Islet of Langerhans (tissue), 1 donor: ENCODE measurements around the gene LMX1A.

Source experiments
- FAIRE-seq: peaks from one replicate; lab custom pipeline; 2011; peaks lifted over from hg19 to GRCh38; lab: Jason Lieb, UNC

The LMX1A gene

DNA sequence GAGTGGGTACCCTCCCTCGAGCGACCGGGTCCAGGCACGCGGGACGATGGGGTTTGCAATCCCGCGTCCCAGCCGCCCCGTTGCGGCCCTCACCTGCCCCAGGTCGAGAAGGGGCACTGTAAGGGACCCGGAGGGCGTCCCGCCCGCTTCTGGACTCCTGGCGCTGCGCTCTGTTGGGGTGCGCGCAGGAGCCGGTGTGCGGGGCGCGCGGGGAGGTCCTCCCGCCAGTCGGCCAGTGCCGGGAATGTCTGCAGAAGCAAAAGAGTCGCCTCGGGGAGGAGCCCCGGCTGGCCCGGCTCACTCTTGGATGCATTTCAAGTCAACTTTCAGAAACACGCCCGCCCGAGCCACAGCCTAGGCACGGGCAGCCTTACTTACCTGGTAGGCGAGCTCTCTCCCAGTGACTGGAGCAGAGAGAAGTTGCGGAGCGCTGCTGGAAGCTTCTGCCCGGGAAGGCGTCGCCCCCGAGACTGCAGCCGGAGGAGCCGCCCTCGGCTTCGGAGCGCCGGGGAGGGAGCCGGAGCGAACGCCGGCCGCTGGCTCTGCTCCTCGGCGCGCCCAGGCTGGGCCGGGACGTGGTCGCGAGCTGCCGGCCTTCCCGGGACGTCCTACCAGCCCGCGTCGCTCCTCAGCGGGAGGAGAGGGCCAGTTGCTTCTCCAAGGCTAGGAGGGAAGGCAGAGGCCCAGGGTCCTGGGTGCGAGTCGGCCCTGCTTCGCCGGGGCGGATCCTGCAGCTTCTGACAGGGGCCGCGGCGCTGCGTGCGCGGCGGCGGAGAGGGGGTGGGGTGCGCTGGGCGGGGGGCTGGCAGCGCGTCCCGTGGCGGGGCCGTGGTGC is at the start of gene LMX1A:
Gene LMX1A (minus strand): TSS at position 739 of the 835 bp plus-strand sequence. CDS start 1,156 bp downstream, outside the sequence.
- FAIRE-seq = no peak

DNA sequence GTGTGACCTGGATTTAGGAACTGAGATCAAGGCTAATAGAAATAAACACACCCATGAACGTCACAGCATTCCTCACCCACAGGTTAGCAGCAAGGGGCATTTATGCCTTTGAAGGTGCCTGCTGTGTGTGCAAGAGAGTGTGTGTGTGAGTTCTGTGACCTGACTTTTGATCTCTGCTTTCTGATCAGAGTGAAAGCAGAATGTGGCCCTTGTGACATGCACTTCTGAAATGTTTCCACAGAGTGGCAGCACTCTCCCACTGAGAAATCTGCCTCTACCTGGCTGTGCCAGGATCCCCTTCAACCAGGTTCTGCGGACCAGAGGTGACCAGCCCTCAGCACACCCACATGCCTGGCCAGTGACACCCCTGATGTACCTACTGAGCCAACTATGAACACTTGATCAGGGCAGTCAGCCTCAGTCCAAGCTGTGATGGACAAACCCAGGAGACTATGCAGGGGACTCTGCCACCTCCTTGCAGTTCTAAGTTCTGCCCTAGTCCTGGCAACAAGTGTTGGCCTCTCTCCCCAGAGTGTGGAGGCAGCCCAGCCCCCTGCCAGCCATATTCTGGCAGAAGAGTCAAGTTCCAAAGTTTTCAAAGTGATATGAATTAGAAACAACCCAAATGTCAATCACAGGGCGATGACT is 47.4 kb upstream of the LMX1A start:
- peak; percentile 81 for FAIRE-seq

DNA sequence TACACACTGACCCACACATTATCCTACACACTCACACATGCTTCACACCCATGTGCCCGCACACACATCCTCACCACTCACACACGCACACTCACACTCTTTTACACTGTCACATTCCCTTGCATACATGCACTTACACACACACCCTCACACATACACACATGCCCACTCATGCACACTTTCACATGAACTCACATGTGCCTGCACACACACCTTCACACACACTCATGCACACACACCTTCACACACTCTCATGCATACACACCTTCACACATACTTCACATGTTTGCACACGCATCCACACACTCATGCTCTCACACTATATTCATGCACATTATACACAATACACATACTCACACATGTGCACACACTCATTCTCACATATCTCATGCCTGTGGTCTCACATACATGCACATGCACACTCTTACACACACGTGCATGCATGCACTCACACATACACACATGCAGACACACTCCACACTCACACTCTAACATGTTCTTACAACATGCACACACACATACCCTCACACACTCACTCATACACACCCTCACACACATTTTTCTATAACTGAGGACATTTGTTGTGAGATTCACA is 46.1 kb upstream of the LMX1A start:
- no peak for FAIRE-seq

DNA sequence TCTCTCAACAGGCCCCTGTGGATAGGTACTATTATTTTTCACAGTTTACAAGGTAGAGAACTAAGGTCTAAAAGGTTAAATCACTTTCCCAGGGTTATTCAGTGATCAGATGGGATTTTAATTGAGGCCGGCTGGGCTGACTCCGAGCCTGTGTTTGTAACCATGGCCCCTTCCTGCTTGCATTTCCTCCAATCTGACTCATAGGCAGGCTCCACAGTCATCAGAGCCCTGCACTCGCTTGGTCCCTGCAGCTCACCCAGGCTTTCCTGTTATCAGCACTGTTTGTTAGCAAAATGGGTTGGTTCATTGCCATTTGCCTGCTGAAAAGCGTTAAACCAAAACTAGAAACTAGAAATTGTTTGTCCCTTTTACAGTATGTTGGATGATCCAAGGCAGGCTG is 41.4 kb upstream of the LMX1A start:
- FAIRE-seq = no peak

DNA sequence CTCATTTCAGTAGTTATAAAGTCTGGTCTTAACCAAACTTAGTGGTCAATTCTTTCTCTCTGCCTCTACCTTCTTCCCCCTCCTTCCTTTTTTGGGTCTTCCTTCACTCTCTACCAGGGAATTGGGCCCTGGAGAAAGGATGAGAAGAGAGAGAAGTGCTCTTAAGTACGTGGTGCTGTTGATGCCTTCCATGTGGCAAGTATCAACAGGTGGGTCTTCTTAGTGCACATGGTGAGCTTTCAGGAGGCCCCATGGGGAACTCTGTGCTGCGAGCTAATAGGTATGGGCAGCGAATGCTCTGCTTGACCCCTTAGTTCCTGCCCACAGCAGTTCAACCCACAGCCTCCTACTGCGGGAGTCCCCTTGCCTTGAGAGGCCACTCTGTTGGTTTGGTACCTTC is 39.4 kb upstream of the LMX1A start:
- FAIRE-seq = no peak

DNA sequence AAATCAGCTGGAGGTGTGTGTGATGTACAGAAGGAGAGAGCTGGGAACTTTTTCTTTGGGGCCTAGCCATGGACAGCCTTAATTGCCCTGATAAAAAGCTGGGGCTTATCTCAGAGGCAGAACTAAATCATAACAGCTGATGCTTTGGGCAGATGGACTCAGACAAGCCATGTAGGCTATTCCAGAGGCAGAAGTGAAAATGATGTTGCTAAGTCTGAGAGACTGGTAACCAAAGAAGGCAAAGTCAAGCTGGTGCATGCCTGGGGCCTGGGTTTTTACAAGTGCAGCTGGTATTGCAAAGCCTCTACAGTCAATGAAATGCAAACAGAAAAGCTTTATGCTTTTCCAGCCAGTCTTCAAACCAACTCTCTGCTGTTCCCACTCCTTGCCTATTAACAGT is 39.0 kb upstream of the LMX1A start:
- FAIRE-seq = no peak

DNA sequence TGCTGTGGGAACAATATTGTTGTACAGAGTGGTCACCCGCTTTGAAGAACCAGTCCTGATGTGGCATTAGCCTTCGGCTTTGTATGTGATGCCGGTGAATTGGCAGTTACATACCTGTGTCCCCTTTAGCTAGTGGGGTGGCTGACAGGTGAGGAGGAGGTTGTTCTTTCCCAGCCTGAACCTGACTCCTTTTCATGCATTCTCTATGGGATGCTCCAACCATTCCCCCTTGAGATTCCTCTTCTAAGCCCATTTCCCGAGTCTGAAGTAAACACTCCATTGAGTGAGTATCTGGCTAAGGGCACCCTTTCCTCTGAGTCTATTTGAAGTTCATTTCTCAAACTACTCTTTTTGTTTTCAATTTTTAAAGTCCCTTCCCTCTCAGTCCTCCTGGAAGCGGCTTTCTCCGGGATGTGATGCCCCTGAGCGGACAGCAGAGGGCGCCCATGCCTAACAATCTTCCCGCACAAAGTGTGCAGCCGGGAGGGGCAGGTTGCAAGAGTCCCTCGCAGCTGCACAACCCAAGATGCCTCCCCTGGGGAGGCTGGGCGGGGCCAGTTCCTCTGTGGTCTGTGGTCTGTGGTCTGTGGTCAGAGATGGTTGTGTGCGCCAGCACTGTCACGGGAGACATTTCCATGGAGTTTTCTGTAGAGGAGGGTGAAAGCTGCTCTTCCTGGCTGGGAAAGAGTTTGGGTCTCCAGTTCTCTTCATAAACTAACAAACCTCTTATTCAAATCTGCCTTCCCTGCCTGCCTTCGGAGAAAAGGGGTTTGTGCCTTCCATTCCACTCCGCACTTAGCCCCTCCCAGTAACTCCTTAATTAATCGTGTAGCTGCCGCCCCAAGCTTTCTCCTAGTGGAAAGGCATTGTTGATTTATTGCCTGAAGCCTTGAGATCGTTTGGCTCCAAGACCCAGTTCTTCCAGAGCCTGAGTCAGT is 36.4 kb upstream of the LMX1A start:
- no peak for FAIRE-seq

DNA sequence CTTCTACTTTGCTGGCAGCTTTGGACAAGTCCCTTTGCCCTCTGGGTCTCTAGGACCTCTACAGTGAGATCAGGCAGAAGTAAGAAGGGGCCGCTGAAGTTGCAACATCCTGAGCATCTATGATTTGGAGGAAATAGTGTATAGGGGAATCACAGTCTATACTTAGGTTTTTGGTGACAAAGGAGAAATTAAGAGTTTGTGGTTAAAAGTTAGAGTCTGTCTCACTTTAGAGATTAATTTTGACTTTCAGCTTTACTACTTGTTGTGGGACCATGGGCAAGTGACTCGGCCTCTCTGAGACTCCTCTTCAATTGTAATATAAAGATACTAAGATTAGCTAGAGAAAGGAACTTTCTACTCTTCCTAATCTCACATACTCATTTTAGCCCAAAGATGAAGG is 33.1 kb upstream of the LMX1A start:
- FAIRE-seq = no peak

DNA sequence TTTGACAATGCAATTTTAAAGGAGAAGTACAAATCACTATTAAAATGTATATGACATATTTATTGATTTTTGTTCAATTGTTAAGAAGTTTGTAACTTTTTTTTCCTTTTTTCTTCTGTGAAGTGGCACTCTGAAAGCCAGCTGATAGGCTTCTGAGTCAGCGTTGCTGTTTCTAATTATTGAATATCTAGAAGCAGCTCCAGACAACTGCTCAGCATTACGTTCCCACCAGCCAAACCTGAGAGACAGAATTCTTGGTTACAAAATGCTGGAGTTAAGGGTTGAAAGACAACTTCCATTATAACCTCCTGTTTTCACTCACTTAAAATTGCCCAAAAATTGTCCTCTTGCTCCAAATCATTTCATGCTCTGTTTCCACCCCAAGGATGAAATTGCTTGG is 31.4 kb upstream of the LMX1A start:
- no peak for FAIRE-seq

DNA sequence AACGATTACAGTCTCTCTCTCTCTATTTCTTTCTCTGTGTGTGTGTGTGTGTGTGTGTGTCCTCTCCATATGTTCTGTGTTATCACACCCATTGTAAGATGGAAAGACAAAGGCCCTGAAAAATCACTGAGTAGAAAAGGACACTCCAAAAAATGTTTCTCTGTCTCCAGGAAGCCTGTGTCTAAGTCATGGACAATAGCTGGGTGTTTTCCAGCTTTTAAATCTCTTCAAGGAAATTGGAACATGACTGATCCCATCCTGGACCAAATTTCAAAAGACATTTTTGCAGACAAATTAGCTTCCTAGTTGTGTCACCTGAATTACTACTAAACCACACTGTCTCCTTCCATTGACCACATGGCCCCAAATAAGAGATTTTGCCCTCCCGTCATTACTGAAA is 31.0 kb upstream of the LMX1A start:
- no peak for FAIRE-seq

DNA sequence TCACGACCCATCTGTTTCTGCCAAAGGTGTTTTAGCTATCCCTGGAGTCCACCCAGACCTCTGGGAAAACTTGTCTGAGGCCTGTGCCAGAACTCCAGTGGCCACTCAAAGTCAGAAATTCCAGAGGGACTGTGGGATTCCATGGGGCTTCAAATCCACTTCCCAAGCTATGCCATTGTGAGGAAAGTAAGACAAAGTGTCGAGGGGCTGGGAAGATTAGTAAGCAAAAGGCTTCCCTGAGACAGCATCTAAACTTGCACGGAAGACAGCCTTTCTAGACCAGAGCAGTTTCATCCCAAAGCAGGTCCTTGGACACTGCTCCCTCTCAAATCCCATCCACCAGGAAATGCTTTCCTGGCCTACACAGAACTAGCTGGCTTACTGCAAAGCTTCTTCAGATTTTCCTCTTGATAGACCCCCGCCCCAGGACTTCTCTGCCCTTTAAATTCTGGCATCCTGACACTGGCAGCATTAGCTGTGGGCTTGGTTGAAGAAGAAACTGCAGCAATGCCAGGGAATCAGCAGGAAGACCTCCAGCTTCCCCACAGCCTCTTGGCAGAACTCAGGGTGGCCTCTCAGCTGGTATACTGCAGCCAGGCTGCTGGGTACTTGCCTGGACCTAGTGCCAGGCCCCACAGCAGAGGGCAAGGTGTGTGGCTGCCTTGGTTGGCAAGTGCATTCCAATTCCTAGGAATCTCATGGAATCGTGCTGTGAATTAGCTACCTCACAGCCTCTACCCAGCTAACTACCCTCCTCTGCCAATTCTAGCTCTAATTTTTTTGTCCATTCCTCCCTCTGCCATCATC is 27.3 kb upstream of the LMX1A start:
- FAIRE-seq = no peak

DNA sequence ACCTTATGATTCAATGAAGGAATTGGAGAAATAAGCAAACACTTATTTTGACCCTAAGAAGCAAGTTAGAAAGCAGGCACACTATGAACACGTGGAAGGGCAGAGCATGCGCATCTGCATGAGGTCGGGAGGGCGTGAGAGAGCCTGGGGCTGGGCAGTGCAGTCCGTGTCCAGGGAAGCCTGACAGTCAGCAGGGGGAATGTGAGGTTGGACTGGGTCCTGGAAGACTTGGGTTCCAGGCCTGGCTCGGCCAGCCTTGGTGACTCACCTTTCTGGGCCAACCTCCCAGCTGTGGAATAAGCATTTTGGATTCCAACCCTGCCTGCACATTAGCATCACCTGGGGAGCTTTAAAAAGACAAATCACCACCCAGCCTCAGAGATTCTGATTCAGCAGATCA is 26.6 kb upstream of the LMX1A start:
- no peak for FAIRE-seq

DNA sequence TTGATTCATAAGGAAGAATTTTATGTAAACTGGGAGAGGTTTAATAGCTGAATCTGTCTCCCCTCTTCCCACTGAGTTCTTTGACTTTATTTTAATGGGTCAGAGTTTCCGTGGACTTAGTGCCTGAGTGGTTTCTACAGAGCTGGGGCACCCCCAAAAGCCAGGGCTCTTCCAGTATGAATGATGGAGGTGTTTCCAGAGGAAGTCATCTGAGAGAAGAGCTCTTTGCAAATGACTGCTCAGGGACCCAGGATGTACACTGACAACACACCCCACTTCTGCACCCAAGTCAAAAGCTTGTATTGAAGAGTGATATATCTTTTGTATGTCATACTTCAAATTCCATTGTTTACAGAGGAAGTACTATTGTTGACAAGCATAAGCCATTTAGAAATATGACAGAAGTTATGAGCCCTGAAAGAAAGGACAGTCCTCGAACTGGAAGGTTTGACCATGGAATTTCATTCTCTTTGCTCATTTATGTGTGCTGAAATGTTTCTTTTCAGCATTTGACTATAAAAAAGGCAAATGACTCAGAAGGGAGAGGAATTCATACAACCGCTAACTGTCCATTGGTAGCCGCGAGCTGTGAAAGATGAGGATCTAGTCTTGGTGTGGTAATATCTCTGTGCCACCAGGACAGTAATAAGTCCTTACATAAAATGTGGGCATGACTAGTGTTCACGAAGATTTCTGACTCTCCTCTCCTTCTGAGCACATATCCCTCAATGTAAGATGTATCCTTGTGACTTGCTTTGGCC is 25.4 kb upstream of the LMX1A start:
- no peak for FAIRE-seq

DNA sequence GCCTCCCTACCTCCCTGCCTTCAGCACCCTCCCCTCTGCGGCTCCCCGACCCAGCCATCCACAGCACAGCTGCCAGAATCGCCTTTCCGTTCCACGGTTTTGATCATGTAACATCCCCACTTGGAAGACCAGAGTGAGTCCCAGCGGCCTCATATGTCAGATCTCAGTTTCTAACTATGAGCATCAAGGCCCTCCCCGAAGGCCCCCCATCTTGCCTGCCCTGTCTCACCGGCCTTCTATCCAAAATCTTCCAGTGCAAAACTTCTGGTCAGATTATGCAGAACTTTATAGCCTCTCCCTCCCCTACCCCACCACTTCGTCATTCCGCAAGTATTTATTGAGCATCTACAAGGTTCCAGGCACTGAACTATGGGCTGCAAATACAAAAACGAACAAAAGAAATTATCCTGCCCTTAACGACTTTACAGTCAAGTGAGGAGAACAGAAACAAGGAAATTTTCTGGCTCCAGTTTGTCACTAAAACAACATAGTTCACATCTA is 20.3 kb upstream of the LMX1A start:
- FAIRE-seq = no peak

DNA sequence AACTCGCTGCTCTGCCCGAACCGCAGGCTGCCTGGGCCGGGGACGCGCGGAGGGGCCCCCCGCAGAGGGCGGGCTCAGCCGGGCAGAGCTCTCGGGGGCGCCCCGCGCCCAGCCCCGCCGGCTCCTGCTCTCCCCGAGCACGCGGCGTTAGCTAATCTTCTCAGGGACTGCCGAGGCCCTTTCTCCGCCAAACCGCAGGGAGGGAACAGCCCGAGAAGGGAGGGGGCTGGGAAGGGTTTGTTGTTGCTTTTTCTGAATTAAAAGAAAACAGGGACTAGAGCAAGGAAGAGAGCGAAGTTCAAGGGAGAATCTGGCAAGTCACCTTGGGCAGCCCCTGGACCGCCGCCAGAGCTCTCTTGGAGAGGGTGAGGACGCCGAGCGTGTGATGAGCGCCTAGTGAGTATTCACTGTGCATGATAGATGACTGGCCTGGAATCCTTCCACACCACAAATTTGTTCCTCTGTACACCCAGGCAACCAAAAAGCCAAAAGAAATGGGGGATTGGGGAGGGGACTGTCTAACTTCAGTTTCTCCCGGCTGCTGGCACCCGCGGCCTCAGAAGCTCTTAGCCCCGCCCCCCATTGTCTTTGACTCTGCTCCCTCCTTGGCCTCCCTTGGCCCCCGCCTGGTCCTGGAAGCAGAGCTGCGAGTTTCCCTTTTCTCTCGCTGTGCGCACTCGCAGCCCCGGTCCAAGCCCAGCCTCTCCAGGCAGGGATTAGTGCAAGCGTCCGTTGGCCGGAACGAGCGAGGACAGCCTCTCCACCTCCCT is 19.7 kb upstream of the LMX1A start:
- no peak for FAIRE-seq

DNA sequence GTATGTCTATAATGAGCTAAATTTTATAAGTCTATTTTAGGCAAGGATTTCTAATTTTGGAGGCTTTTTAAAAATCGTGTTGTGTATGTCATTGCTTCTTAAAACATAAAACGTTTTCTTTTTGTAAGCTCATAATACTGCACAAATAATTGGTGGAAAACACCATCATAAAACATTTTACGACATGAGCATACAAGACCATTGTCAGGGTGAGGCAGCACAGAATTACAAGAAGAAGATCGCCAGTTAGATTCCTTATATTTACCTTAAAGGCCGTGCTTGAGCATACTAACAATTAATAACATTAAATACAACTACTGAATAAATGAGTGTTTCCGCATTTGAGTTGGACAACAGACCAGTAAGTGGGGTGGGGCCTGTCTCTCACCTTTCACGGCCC is 19.1 kb upstream of the LMX1A start:
- FAIRE-seq = no peak

DNA sequence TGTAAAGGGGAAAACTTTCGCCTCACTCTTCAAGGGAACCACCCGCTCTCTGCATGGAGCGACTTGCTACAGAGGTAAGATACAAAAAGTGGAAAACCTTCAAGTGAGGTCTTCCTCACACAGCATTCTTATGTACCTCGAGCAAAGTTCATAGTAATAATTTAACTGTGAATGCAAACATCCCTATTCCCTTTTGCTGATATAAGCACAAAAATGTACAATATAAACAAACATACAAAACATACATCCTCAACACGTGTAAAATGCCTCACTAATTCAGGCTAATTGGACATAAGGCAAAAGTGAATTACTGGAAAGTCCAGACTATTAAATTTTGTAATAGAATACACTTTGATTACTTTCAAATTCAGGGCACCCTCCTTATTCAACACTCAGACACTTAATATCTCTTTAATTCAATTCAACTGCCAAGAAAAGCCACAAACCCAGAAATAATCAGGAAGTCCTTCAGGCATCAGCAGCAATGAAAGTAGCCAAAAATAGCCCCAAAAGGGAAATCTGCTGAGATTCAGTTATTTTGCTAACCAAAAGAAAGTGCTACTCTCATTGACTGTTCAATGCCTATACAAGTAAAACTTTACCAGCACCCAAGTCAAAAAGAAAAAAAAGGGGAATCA is 15.2 kb upstream of the LMX1A start:
- no peak for FAIRE-seq

DNA sequence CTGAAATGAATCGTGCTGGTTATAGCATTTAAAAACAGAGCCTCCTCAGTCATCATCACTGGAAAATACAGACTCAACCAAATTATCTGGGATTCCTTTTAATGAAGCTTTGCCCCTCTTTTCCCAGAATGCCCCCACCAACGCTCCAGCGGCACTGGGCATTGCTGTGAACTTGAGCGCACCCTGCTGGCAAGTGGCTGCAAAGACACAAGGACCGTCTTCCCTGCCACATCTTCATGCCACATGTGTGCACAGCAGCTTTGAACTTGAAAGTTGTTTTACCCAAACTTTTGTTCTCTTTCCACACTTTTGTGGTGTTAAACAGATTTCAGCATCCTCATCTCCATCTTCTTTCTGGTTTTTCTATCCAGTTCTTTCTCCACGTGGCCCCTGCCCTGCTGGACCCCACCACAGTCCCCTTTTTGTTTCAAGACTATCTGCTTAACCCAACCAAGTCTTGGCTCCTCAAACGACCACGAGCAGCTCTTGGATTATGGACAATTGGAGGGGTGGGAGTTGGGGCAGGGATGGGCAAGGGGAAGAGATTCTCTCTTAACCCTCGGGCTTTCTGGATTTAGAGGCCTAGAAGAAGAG is 12.8 kb upstream of the LMX1A start:
- FAIRE-seq = no peak
